RCC 7860 (cell line): ENCODE results near the gene LRP1.

Source experiments
- DNase-seq: peaks from one replicate; pipeline ENCODE4 v3.0.0-alpha.2; 2015; ENCODE audit warnings: low spot score
- FAIRE-seq: peaks from 2 replicates; lab custom pipeline; 2012; peaks lifted over from hg19 to GRCh38; lab: Jason Lieb, UNC

LRP1 gene

GRCh38 chr12:57231276-57232021 lies 103.2 kb downstream of the LRP1 start:
- no peak for FAIRE-seq

GRCh38 chr12:57232156-57232756 lies 104.0 kb downstream of the LRP1 start:
- FAIRE-seq (no peak), DNase-seq (no peak)

More at GRCh38 chr12:57231276-57232021, 103.2 kb downstream of the LRP1 start:
- no peak for DNase-seq

- FAIRE-seq (no peak), DNase-seq (no peak)
Measured at GRCh38 chr12:57233357-57234232, 105.3 kb downstream of the LRP1 start.

- no peak for FAIRE-seq
- DNase-seq, result no peak
Measured at GRCh38 chr12:57234233-57234570, 105.9 kb downstream of the LRP1 start.

GRCh38 chr12:57234571-57235016 lies 106.3 kb downstream of the LRP1 start:
- FAIRE-seq (no peak), DNase-seq (no peak)

GRCh38 chr12:57235017-57235727 lies 106.9 kb downstream of the LRP1 start:
- DNase-seq (peak; percentile 11), FAIRE-seq (no peak)

GRCh38 chr12:57235728-57236131 lies 107.4 kb downstream of the LRP1 start:
- no peak for FAIRE-seq

GRCh38 chr12:57236201-57236924 lies 108.1 kb downstream of the LRP1 start:
- no peak for DNase-seq
- FAIRE-seq, result no peak

More at GRCh38 chr12:57235728-57236131, 107.4 kb downstream of the LRP1 start:
- no peak for DNase-seq

- DNase-seq (no peak), FAIRE-seq (no peak)
Measured at GRCh38 chr12:57236925-57237595, 108.8 kb downstream of the LRP1 start.

GRCh38 chr12:57237596-57237931 lies 109.3 kb downstream of the LRP1 start:
- FAIRE-seq (no peak), DNase-seq (no peak)

GRCh38 chr12:57237932-57238853 lies 109.9 kb downstream of the LRP1 start:
- FAIRE-seq (no peak), DNase-seq (no peak)

GRCh38 chr12:57238854-57239554 lies 110.7 kb downstream of the LRP1 start:
- peak; percentile 62 for DNase-seq
- FAIRE-seq, result no peak

- no peak for DNase-seq
Measured at GRCh38 chr12:57239587-57240065, 111.3 kb downstream of the LRP1 start.

GRCh38 chr12:57240066-57240921 lies 112.0 kb downstream of the LRP1 start:
- DNase-seq, result peak; percentile 13
- FAIRE-seq, result no peak

More at GRCh38 chr12:57239587-57240065, 111.3 kb downstream of the LRP1 start:
- FAIRE-seq, result no peak

GRCh38 chr12:57240926-57241401 lies 112.7 kb downstream of the LRP1 start:
- FAIRE-seq (no peak), DNase-seq (no peak)

GRCh38 chr12:57241402-57242310 lies 113.4 kb downstream of the LRP1 start:
- no peak for FAIRE-seq
- DNase-seq, result no peak
